Activated B cell treated with CpG ODN at 0.5 μM for 24 hours (primary cell): ENCODE data around the gene LNX2. TPM values are rescaled to one million over a fixed set of nuclear protein-coding genes. Genes with fewer than 3 reads are reported as not detected.

Experiments used
- ATAC-seq: fragments of 200-7000 bp; cut with Tn5 transposase; one replicate; pipeline ENCODE4 v1.10.0; 2021; ENCODE audit warnings: low read depth, mild to moderate bottlenecking, moderate library complexity
- CTCF ChIA-PET: fragments of 350-600 bp; sonication (Branson Sonifier 250); formaldehyde crosslinking; loops from one replicate; lab custom pipeline; 2021; ENCODE audit warnings: antibody characterized with exemption; lab: Charles Lee
- POLR2A ChIA-PET: fragments of 350-600 bp; sonication (Branson Sonifier 250); formaldehyde crosslinking; loops from one replicate; lab custom pipeline; 2021; ENCODE audit warnings: antibody characterized with exemption; lab: Charles Lee
- DNase-seq: peaks from one replicate; pipeline ENCODE4 v3.0.0; 2022
- H3K27ac Mint-ChIP-seq: one replicate; pipeline ENCODE4 v1.8.0; 2020; ENCODE audit warnings: mixed read lengths
- H3K27me3 Mint-ChIP-seq: one replicate; pipeline ENCODE4 v1.8.0; 2021; ENCODE audit warnings: mixed read lengths
- H3K36me3 Mint-ChIP-seq: one replicate; pipeline ENCODE4 v1.8.0; 2021; ENCODE audit warnings: low read depth, mixed read lengths
- H3K4me1 Mint-ChIP-seq: one replicate; pipeline ENCODE4 v1.8.0; 2021; ENCODE audit warnings: mixed read lengths
- H3K4me3 Mint-ChIP-seq: one replicate; pipeline ENCODE4 v1.8.0; 2020; ENCODE audit warnings: mild to moderate bottlenecking, mixed read lengths
- H3K9me3 Mint-ChIP-seq: one replicate; pipeline ENCODE4 v1.8.0; 2020; ENCODE audit warnings: mixed read lengths
- CTCF ChIP-seq: fragments of 200-600 bp; IDR thresholded peaks from one replicate; pipeline ENCODE4 v1.8.0; 2022; ENCODE audit warnings: antibody characterized with exemption, mild to moderate bottlenecking
- intact Hi-C: fragments of 100-400 bp; cut with micrococcal nuclease; formaldehyde crosslinking; loops from one replicate; pipeline ENCODE4 v1.15.1; 2024
- total RNA-seq: library from RNA; stranded (reverse); gene quantifications from 2 replicates; pipeline ENCODE4 v1.2.3, GENCODE V29; 2022

Gene LNX2
- total RNA-seq, 1 donor from 2014 or later: 7.1 TPM

GRCh38 chr13:27578121-27579030 lies 42.0 kb downstream of the LNX2 start:
- peaks cover 34% of the 10 kb centered on the region for H3K36me3 Mint-ChIP-seq
- ChIA-PET CTCF (no interaction called here), POLR2A (no interaction called here)
- H3K4me1 Mint-ChIP-seq: peaks cover 3% of the 10 kb centered on the region
- intact Hi-C loops: no loop called here
- no peaks in the 10 kb centered on the region for H3K27me3 Mint-ChIP-seq
- no peak overlapping the region for H3K4me3 Mint-ChIP-seq
- no peak for TF ChIP-seq CTCF
- DNase-seq: no peak
- no peaks in the 10 kb centered on the region for H3K9me3 Mint-ChIP-seq
- ATAC-seq: no peak
- no peak overlapping the region for H3K27ac Mint-ChIP-seq

GRCh38 chr13:27574661-27575060 lies 45.7 kb downstream of the LNX2 start:
- DNase-seq (no peak), ATAC-seq (no peak)
- H3K36me3 Mint-ChIP-seq: peaks cover 23% of the 10 kb centered on the region
- H3K9me3 Mint-ChIP-seq: no peaks in the 10 kb centered on the region
- POLR2A ChIA-PET: no interaction called here
- H3K27ac Mint-ChIP-seq: no peak overlapping the region
- H3K27me3 Mint-ChIP-seq: no peaks in the 10 kb centered on the region
- TF ChIP-seq CTCF: no peak
- intact Hi-C loops: no loop called here
- CTCF ChIA-PET: interaction anchor here (1.7 kb wide), 1 partner anchor 42 kb away, joined by 3 read pairs; no protein-coding TSS in a partner anchor
- no peak overlapping the region for H3K4me3 Mint-ChIP-seq
- H3K4me1 Mint-ChIP-seq: peaks cover 5% of the 10 kb centered on the region

- POLR2A ChIA-PET: interaction anchor here (0.9 kb wide), 1 partner anchor 47 kb away, joined by 6 read pairs; the partner anchor contains the start of gene LNX2
- TF ChIP-seq CTCF: no peak
- H3K4me1 Mint-ChIP-seq: peaks cover 5% of the 10 kb centered on the region
- H3K27me3 Mint-ChIP-seq: no peaks in the 10 kb centered on the region
- no peaks in the 10 kb centered on the region for H3K9me3 Mint-ChIP-seq
- no peak for ATAC-seq
- CTCF ChIA-PET: interaction anchor here (1.7 kb wide), 1 partner anchor 40 kb away, joined by 3 read pairs; no protein-coding TSS in a partner anchor
- no peak overlapping the region for H3K27ac Mint-ChIP-seq
- intact Hi-C loops: no loop called here
- no peak overlapping the region for H3K4me3 Mint-ChIP-seq
- H3K36me3 Mint-ChIP-seq: peaks cover 22% of the 10 kb centered on the region
- DNase-seq: no peak
Measured at GRCh38 chr13:27573265-27573664, 47.1 kb downstream of the LNX2 start.

GRCh38 chr13:27572234-27572901 lies 48.0 kb downstream of the LNX2 start:
- POLR2A ChIA-PET: interaction anchor here (0.9 kb wide), 1 partner anchor 48 kb away, joined by 6 read pairs; the partner anchor contains the start of gene LNX2
- peaks cover 16% of the 10 kb centered on the region for H3K36me3 Mint-ChIP-seq
- no peaks in the 10 kb centered on the region for H3K9me3 Mint-ChIP-seq
- no peak overlapping the region for H3K27ac Mint-ChIP-seq
- peaks cover 5% of the 10 kb centered on the region for H3K4me1 Mint-ChIP-seq
- H3K4me3 Mint-ChIP-seq: no peak overlapping the region
- intact Hi-C loops: no loop called here
- TF ChIP-seq CTCF: no peak
- no peaks in the 10 kb centered on the region for H3K27me3 Mint-ChIP-seq
- ATAC-seq (no peak), DNase-seq (no peak)
- CTCF ChIA-PET: no interaction called here

- POLR2A ChIA-PET: no interaction called here
- no peaks in the 10 kb centered on the region for H3K9me3 Mint-ChIP-seq
- no peak for TF ChIP-seq CTCF
- CTCF ChIA-PET: interaction anchor here (0.6 to 0.7 kb wide), 2 partner anchors 17 to 1100 kb away, joined by 3 read pairs; no protein-coding TSS in a partner anchor
- no peak overlapping the region for H3K27ac Mint-ChIP-seq
- peaks cover 5% of the 10 kb centered on the region for H3K4me1 Mint-ChIP-seq
- DNase-seq (no peak), ATAC-seq (no peak)
- H3K36me3 Mint-ChIP-seq: peaks cover 12% of the 10 kb centered on the region
- H3K27me3 Mint-ChIP-seq: no peaks in the 10 kb centered on the region
- no peak overlapping the region for H3K4me3 Mint-ChIP-seq
- intact Hi-C loops: no loop called here
Measured at GRCh38 chr13:27570906-27571305, 49.4 kb downstream of the LNX2 start.
